PC-3 (cell line): ENCODE data around the gene SRRD.
"Not testable (repeated sequence)": the region's sequence is repeated elsewhere in the genome, so short reads cannot be mapped to it uniquely, and the experiment has no call there.

ENCODE experiments used
- EZH2 ChIP-seq: fragments of 300-600 bp; sonication (generic); IDR thresholded peaks from one replicate; pipeline ENCODE4 v1.6.1; 2017; ENCODE audit warnings: antibody characterized with exemption, mild to moderate bottlenecking, low read length; ENCODE audit not compliant: unreplicated experiment
- EZH2phosphoT487 ChIP-seq: fragments of 300-600 bp; sonication (generic); IDR thresholded peaks from 2 replicates; pipeline ENCODE4 v1.6.1; 2018; ENCODE audit warnings: mild to moderate bottlenecking, antibody characterized with exemption, low read length, borderline replicate concordance

GRCh38 chr22:26438776-26439175 is 44.9 kb upstream of the SRRD start:
- not testable (repeated sequence) for TF ChIP-seq EZH2, EZH2phosphoT487
